ENCODE data around the gene TTLL11. TPM values are rescaled to one million over a fixed set of nuclear protein-coding genes. Genes with fewer than 3 reads are reported as not detected.

TTLL11 gene
- total RNA-seq, 1 donor from 2014 or later = 23.9 TPM

DNA sequence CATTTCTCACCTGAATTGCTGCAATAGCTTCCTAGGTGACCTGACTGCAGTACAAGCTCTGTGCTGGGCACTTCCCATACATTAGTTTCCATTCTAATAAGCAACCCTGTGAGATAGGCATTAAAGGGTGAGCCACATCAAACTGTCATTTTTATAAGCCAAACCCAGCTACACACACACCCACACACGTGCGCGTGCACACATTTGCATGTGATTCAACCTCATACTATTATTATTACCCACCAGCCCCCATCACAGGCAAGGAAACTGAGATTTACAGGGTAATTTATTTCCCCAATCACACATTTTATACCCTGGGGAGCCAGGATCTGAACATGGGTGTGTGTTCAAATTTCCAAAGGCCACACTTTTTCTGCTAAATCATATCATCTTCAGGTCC is 93.6 kb downstream of the TTLL11 start:
- no peak overlapping the region for H3K4me3 Mint-ChIP-seq (ENCODE audit: unreplicated experiment)
- no peaks in the 10 kb centered on the region for H3K36me3 Mint-ChIP-seq (ENCODE audit: unreplicated experiment)
- peaks cover 8% of the 10 kb centered on the region for H3K4me1 Mint-ChIP-seq (ENCODE audit: low read depth, unreplicated experiment)
- DNase-seq = no peak
- H3K9me3 Mint-ChIP-seq (ENCODE audit: unreplicated experiment) = peaks cover 2% of the 10 kb centered on the region
- peaks cover 4% of the 10 kb centered on the region for H3K27me3 Mint-ChIP-seq (ENCODE audit: unreplicated experiment)
- no peak overlapping the region for H3K27ac Mint-ChIP-seq (ENCODE audit: unreplicated experiment)
- TF ChIP-seq, protein P1, sequence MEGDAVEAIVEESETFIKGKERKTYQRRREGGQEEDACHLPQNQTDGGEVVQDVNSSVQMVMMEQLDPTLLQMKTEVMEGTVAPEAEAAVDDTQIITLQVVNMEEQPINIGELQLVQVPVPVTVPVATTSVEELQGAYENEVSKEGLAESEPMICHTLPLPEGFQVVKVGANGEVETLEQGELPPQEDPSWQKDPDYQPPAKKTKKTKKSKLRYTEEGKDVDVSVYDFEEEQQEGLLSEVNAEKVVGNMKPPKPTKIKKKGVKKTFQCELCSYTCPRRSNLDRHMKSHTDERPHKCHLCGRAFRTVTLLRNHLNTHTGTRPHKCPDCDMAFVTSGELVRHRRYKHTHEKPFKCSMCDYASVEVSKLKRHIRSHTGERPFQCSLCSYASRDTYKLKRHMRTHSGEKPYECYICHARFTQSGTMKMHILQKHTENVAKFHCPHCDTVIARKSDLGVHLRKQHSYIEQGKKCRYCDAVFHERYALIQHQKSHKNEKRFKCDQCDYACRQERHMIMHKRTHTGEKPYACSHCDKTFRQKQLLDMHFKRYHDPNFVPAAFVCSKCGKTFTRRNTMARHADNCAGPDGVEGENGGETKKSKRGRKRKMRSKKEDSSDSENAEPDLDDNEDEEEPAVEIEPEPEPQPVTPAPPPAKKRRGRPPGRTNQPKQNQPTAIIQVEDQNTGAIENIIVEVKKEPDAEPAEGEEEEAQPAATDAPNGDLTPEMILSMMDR (IDR thresholded peaks at IDR 0.05; ENCODE audit: partially characterized antibody, unreplicated experiment) = no peak

- Mint-ChIP-seq H3K4me3 (ENCODE audit: unreplicated experiment) (no peak overlapping the region), H3K27ac (ENCODE audit: unreplicated experiment) (no peak overlapping the region), H3K27me3 (ENCODE audit: unreplicated experiment) (peaks cover 4% of the 10 kb centered on the region), H3K36me3 (ENCODE audit: unreplicated experiment) (no peaks in the 10 kb centered on the region), H3K9me3 (ENCODE audit: unreplicated experiment) (peaks cover 2% of the 10 kb centered on the region), H3K4me1 (ENCODE audit: low read depth, unreplicated experiment) (peaks cover 8% of the 10 kb centered on the region)
- DNase-seq = no peak
- TF ChIP-seq, protein P1 (IDR thresholded peaks at IDR 0.05; ENCODE audit: partially characterized antibody, unreplicated experiment) = no peak
Measured at GRCh38 chr9:121998513-121999049, 94.5 kb downstream of the TTLL11 start.

DNA sequence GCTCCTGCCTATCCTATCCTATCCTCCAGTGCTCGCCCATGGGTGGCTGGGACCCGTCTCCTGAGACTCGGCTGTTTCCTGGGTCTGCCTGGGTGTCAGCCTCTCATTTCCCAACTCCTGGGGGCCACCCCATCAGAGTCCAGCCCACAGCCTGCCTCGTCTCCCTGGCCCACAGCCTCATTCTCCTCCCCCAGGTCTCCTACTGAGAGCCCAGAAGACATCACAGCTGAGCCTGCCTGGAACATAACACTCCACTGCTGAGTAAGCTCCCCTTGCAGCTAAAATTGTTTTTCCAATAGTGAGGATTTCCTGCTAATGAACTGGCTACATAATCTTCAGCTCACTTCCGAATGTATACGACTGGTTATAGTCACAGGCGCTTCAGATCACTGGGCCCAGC is 95.3 kb downstream of the TTLL11 start:
- Mint-ChIP-seq H3K4me3 (ENCODE audit: unreplicated experiment) (no peak overlapping the region), H3K27me3 (ENCODE audit: unreplicated experiment) (peaks cover 4% of the 10 kb centered on the region)
- TF ChIP-seq, protein P1 (IDR thresholded peaks at IDR 0.05; ENCODE audit: partially characterized antibody, unreplicated experiment) = no peak

GRCh38 chr9:121996783-121997182 is 96.3 kb downstream of the TTLL11 start:
- H3K36me3 Mint-ChIP-seq (ENCODE audit: unreplicated experiment) = no peaks in the 10 kb centered on the region
- H3K4me3 Mint-ChIP-seq (ENCODE audit: unreplicated experiment) = no peak overlapping the region
- DNase-seq = no peak
- peaks cover 2% of the 10 kb centered on the region for H3K27me3 Mint-ChIP-seq (ENCODE audit: unreplicated experiment)
- peaks cover 5% of the 10 kb centered on the region for H3K4me1 Mint-ChIP-seq (ENCODE audit: low read depth, unreplicated experiment)
- TF ChIP-seq, protein P1 (IDR thresholded peaks at IDR 0.05; ENCODE audit: partially characterized antibody, unreplicated experiment) = no peak
- no peak overlapping the region for H3K27ac Mint-ChIP-seq (ENCODE audit: unreplicated experiment)
- H3K9me3 Mint-ChIP-seq (ENCODE audit: unreplicated experiment) = peaks cover 2% of the 10 kb centered on the region

More for the DNA sequence above, 95.3 kb downstream of the TTLL11 start:
- no peak for DNase-seq
- Mint-ChIP-seq H3K4me1 (ENCODE audit: low read depth, unreplicated experiment) (peaks cover 8% of the 10 kb centered on the region), H3K36me3 (ENCODE audit: unreplicated experiment) (no peaks in the 10 kb centered on the region), H3K27ac (ENCODE audit: unreplicated experiment) (no peak overlapping the region), H3K9me3 (ENCODE audit: unreplicated experiment) (peaks cover 2% of the 10 kb centered on the region)

GRCh38 chr9:121995997-121996396 is 97.1 kb downstream of the TTLL11 start:
- peaks cover 2% of the 10 kb centered on the region for H3K9me3 Mint-ChIP-seq (ENCODE audit: unreplicated experiment)
- DNase-seq = no peak
- H3K27ac Mint-ChIP-seq (ENCODE audit: unreplicated experiment) = no peak overlapping the region
- peaks cover 5% of the 10 kb centered on the region for H3K4me1 Mint-ChIP-seq (ENCODE audit: low read depth, unreplicated experiment)
- TF ChIP-seq, protein P1 (IDR thresholded peaks at IDR 0.05; ENCODE audit: partially characterized antibody, unreplicated experiment) = no peak
- no peak overlapping the region for H3K4me3 Mint-ChIP-seq (ENCODE audit: unreplicated experiment)
- H3K36me3 Mint-ChIP-seq (ENCODE audit: unreplicated experiment) = no peaks in the 10 kb centered on the region
- peaks cover 2% of the 10 kb centered on the region for H3K27me3 Mint-ChIP-seq (ENCODE audit: unreplicated experiment)

All from glutamatergic neuron (in vitro differentiated cells).